Activated T-cell treated with anti-CD3 and anti-CD28 coated beads for 24 hours (primary cell): Measurements from ENCODE around the gene PTPRN2.
"Not testable (repeated sequence)": the region's sequence is repeated elsewhere in the genome, so short reads cannot be mapped to it uniquely, and the experiment has no call there.

ENCODE experiments used
- DNase-seq: peaks from one replicate; pipeline ENCODE4 v3.0.0-alpha.2; 2020; ENCODE audit warnings: low read depth

The PTPRN2 gene

DNA sequence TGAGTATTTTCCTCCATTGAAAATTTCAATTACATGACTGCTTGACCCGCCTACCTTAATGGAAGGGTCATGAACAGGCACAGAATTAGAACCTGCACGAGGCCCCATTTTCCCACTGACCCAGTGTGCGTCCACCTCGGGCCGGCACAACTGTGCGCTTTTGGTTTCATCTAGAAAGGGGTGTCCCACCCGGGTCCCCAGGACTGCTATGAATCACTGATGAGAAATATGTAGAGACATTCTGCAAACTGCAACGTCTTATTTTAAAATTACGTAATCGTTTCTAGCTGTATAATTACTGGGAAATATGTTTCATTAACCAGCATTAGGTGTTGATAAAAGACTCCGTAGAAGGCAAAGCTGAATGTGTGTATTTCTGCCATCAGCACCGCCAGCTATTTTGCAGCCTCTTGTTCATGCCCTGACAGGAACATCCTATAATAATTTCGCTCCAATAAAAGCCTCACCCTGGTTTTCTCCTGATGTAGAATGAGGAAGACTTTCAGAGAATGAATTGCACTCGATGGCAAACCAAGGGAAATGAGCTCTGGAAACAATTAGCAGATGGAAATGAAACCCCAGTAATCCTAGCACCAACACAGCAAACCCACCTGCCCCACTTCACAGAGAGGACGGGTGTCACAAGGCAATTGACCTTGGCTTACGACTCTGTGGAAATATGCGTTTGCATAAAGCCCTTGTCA lies 688.7 kb downstream of the PTPRN2 start:
- no peak for DNase-seq

DNA sequence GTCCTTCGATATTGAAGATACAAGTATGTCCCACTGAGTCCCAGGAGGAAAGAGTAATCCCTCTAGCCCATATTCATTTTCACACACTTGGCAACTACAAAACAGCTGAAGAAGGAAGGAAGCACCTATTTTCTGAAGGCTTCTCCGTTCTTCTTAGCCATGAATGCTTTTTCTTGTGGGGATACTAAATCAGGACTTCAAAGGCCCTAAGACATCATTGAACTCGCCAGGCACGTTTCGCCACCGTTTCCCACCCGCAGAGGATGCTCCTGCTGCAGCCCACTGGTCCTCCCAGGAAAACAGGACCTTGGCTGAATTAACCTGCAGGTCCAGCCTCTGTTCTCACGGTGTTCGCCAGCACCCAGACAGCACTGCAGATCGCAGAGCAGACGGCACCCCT lies 689.4 kb downstream of the PTPRN2 start:
- DNase-seq, result no peak

DNA sequence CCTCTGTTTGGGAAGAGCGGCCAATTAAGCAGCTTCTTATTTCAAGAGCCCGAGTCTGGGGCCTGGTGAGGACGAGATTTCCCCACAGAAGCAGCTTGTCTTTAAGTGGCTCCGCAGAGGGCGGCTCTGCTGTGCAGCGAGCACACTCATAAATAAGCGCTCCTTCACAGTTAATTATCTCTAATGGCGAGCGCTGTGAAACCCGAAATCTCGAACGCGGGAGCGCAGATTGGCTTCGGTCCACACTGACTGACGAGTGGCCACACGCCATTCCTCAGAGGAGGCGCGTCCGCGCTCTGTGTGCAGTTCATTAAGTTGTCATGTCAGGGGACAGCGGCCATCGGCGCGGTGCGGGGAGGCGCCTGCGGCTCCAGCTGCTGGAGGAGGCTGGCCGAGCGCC lies 689.9 kb downstream of the PTPRN2 start:
- no peak for DNase-seq

DNA sequence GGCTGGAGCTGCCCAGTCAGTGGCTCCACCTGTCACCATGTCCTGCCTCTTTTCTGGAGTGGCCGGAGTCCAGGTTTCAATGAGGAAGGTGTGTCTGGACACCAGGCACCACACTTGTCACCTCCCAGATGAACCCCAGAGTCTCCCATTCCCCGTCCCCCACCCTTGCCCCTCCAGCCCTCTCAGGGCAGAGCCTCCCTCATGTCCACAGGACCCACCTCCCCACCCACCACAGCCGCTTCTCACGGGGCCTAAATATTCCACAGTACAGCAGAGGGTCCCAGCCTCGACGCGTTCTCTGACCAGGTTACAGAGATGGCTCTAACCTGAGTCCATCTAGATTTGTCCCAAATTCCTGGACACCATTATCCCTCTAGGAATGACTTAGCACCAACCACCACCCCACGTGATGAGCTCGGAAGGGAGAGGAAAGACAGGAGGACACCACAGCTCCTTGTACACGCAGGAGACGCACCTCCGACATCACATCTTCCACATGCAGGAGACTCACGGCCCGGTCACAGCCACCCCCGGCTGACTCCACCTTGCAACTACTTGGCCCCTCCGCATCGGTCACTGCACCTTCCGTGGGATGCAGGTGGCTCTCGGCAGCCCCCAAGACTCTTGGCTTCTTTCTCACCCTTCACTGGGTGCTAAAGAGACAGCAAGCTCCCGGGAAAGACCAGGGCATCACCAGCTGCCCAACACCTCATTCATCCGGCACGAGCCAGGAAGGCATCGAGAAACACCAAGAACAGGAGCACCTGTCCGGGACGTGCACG lies 690.7 kb downstream of the PTPRN2 start:
- DNase-seq, result no peak

DNA sequence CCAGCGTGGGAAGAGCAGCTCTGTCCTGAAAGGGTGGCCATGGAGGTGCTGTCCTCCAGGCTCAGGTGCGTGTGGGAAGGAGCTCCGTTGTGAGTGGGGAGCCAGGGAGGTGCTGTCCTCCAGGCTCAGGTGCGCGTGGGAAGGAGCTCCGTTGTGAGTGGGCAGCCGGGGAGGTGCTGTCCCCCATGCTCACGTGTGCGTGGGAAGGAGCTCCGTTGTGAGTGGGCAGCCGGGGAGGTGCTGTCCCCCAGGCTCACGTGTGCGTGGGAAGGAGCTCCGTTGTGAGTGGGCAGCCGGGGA lies 691.3 kb downstream of the PTPRN2 start:
- DNase-seq, result not testable (repeated sequence)

DNA sequence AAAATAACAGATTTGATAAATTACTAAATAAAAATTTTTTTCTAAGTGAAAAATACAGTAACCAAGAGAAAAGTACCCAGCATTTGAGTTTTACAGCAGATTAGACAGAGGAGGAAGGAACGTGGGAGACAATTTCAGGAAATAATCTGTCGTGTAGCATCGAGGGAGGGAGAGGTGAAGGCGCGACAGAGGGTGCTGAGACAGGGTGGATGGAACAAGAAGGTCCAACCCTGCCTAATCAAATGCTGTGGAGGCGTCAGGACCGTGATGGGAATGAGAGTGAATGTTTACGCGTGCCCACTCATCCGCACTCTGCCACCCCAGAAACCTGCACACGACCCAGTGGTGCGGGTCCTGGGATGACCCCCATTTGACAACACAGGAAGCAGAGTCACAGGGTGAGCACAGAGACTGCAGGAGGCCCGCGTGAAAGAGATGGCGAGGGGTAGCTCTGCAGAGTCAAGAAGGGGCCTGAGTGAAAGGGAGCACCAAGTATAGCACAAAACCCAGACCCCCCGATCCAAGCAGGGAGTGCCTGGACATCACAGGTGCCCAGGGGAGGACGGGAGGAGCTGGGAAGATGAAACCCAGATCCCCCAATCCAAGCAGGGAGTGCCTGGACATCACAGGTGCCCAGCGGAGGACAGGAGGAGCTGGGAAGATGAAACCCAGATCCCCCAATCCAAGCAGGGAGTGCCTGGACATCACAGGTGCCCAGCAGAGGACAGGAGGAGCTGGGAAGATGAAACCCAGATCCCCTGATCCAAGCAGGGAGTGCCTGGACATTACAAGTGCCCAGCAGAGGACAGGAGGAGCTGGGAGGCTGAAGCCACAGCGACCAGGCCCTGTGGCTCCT lies 691.9 kb downstream of the PTPRN2 start:
- DNase-seq, result no peak

DNA sequence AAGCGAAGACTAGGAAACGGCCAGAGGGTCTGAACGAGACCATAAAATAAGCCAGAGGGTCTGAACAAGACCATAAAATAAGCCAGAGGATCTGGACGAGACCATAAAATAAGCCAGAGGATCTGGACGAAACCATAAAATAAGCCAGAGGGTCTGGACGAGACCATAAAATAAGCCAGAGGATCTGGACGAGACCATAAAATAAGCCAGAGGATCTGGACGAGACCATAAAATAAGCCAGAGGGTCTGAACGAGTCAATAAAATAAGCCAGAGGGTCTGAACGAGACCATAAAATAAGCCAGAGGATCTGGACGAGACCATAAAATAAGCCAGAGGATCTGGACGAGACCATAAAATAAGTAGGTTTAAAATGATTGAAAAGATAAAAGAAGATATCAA lies 692.5 kb downstream of the PTPRN2 start:
- DNase-seq, result not testable (repeated sequence)

DNA sequence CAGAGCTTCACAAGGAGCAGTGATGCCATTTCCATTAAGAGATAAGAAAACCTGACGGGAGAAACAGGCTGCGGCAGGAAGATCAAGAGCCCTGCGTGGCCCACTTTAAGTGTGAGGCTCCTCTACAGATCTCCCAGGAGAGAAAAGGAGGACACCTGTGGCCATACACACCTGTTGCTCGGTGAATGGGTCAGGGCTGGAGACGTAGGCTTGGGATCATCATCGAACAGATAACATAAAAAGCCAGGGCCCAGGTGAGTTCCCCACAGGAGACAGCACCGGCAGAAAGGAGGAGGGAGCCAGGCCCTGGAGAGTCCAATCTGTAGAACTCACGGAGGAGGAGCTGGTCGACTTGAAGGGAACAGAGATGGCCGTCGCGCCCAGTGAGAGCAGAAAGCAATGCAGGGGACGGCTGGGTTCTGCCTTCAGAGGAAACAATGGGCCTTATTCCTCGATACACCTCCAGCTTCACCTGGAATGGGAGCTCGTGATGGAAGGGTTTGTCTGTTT lies 694.0 kb downstream of the PTPRN2 start:
- no peak for DNase-seq

DNA sequence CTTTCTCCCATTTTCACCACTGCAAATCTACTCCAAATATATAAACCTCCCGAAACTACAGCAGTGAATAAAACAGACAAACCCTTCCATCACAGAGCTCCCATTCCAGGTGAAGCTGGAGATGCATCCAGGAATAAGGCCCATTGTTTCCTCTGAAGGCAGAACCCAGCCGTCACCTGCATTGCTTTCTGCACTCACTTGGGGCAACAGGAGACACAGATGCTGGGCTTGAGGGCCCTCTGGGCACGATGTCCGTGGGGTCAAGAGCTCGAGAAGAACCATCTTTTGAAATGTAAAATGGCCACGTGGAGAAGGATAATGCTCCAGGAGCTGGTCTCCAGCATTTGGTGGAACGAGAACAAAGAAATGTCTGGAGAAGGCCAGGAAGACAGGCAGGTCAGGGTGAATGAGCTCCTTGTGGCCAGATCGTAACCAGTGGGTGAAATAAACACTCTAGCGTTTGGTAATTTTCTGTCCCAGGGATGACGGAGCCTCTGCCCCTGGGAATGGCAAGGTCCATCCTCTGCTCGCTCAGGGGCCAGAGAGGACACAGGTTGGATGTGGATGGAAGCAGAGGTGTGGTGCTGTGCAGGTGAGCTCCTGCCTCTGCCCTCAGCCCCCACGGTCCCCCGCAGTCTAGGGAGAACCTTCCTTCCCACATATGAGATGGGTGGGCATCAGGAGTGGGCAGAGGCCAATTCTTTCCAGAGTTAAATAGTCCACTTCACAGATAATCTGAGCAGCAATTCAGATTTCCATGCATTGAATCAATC lies 694.7 kb downstream of the PTPRN2 start:
- DNase-seq, result no peak

DNA sequence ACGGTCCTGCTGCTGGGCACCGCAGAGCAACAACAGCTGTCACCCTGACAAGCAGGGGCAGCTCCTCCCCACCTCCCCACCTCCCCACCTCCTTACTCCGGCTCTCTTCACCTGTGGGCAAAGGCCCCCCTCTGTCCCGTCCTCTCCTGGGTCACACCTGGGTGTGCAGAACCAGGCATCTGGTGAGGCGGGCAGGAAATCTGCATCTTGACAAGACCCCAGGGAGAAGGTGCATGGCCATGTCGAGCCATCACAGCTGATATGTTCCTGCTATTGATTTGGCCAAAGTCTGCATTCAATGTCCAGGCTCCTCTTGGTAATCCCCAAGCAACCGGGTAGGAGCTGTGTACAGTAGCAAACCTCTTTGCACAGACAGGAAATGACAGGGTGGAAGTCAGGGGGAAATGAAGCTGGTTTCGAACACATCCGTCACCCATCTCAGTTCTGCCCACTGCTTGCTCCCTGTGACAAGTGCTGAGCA lies 696.7 kb downstream of the PTPRN2 start:
- no peak for DNase-seq

DNA sequence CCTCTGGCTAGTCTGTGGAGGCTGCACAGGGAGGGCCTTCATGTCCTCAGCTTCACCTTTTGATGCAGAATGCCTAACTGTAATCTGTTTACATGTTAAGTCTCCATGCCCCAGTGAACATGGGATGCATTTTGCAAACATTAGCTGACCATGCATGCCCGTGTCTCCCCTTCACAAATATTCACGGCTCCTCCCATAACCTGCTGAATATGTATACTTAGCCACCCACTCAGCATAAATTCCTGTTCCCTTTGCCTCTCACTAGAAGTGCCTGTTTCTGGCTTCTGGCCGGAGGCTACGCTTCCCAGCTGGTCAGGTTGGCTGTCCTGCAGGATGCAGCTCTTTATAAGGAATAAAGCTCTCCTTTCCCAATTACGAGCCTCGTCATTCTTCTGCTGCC lies 698.1 kb downstream of the PTPRN2 start:
- DNase-seq, result no peak

DNA sequence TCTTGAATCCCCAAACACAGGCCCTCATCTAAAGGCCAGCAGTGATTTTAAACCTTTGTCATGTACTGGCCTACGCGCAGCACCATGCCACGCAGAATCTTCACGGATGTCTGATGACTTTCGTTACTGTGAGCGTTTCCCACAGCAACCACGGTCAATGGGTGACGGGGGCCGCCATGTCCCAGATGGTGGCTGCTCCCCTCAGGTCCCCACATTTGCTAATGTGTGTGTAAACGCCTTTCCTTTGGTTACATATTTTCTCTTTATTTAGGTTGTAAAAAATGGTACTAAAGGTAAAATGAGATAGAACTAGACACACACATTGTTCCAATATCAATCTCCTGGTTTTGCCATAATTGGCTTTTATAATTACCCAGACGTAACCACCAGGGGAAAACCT lies 699.0 kb downstream of the PTPRN2 start:
- DNase-seq, result no peak

DNA sequence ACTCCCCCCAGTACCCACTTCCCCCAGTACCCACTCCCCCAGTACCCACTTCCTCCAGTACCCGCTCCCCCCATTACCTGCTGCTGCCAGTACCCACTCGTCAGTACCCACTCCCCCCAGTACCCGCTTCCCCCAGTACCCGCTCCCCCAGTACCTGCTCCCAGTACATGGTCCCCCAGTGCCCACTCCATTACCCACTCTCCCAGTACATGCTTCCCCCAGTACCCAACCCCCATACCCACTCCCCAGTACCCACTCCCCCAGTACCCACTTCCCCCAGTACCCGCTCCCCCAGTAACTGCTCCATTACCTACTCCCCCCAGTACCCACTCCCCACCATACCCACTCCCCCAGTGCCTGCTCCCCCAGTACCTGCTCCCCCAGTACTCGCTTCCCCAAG lies 700.2 kb downstream of the PTPRN2 start:
- DNase-seq, result no peak

DNA sequence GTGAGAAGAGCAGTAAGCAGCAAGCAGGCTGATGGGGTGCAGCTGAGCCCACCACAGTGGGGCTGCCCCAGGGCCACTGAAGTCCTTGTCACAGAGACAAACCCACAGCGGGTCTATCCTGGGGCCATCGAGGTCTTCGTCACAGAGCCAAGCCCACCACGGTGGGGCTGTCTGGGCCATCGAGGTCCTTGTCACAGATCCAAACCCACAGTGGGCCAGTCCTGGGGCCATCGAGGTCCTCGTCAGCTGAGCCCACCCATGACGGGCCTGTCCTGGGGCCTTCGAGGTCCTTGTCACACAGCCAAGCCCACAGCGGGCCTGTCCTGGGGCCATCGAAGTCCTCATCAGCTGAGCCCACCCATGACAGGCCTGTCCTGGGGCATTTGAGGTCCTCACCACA lies 700.9 kb downstream of the PTPRN2 start:
- DNase-seq, result no peak

DNA sequence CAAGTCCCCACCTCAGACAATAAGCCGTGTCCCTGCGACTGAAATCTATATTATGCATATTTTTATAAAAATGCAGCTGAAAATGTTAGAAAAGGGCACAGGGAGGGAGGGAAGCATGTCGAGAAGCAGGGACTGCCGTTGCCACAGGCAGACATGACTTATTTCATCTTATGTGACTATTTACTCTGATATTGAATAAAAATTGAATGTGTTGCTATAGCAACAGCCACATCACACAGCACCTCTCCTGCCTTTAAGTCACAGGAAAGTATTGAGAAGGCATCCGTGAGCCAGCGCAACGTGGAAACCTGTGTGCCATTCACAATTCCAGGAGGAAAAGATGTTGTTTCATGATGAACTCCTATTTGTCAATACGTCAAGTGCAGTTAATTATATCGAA lies 701.4 kb downstream of the PTPRN2 start:
- DNase-seq, result no peak

DNA sequence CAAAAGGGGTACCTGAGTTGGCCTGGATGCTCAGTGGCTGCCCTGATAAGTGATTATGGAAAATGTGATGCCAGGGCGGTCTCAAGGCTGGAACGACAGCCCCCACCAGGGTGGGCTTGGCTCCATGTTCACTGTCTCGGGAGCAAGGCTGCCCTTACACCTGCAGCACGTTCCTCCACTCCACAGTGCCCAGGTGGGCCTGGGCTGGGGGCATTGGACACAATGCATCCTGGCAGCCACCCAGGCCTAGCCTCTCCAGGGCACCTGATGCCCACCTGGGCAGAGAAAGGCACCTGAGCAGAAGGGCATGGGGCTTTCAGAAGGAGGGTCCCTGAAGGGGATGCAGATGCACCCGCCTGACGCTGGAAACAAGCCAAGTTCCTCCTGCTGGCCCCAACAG lies 702.5 kb downstream of the PTPRN2 start:
- no peak for DNase-seq

DNA sequence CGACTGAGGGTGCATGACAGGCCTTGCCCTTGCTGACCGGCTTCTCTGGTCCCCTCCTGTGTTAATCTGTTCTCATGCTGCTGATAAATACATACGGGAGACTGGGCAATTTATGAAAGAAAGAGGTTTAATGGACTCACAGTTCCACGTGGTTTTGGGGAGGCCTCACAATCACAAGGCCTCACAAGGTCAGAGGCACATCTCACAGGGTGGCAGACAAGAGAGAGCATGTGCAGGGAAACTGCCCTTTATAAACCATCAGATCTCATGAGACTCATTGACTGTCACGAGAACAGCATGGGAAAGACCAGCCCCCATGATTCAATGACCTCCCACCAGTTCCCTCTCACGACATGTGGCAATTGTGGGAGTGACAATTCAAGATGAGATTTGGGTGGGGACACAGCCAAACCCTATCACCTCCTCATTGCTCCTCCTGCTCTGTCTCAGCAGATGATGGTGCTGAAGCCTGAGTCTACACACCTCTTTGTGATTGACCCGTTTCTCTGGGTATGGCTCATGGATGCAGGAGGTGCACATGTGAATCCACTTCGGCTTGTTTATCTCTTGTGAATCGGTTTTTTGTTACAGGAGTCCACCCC lies 703.1 kb downstream of the PTPRN2 start:
- DNase-seq, result no peak

DNA sequence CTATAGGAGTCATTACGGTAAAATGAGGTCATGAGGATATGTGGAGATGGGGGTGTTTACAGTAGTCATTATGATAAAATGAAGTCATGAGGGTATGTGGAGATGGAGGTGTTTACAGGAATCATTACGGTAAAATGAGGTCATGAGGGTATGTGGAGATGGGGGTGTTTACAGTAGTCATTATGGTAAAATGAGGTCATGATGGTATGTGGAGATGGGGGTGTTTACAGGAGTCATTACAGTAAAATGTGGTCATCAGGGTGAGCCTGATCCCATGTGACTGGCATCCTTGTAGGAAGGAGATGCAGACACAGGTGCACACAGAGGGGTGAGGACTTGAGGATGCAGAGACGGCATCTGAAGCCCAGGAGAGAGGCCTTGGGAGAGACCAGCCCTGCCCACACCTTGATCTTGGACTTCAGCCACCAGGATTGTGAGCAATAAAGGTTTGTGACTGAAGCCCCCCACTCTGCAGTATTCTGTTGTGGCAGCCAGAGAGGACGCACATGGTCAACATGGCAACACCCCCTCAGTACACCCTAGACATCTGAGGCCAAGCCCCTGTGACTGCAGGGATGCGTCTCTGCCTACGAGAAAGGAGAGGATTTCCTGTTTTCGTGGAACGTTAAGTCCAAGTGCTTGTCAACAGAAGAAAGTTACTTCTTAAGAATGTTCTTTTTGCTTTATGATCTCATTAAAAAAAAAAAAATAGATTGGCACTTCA lies 706.4 kb downstream of the PTPRN2 start:
- no peak for DNase-seq

DNA sequence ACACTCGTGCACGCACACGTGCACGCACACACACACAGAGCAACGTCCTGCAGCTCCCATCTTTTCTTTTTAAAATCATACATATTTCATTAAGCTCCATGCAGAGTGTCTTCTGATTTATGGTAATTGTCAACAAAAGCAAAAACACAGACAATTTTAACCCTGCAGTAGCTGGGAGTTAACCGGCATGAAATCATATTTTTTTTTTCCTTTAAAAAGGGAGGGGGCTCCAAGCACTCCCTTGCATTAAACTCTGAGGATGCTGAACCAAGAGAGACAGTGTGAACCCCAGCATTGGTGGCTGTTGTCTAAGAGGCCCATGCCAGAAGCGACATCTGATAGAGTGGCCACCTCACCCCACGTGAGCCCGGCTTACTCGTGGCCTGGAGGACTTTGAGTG lies 708.2 kb downstream of the PTPRN2 start:
- DNase-seq, result no peak

DNA sequence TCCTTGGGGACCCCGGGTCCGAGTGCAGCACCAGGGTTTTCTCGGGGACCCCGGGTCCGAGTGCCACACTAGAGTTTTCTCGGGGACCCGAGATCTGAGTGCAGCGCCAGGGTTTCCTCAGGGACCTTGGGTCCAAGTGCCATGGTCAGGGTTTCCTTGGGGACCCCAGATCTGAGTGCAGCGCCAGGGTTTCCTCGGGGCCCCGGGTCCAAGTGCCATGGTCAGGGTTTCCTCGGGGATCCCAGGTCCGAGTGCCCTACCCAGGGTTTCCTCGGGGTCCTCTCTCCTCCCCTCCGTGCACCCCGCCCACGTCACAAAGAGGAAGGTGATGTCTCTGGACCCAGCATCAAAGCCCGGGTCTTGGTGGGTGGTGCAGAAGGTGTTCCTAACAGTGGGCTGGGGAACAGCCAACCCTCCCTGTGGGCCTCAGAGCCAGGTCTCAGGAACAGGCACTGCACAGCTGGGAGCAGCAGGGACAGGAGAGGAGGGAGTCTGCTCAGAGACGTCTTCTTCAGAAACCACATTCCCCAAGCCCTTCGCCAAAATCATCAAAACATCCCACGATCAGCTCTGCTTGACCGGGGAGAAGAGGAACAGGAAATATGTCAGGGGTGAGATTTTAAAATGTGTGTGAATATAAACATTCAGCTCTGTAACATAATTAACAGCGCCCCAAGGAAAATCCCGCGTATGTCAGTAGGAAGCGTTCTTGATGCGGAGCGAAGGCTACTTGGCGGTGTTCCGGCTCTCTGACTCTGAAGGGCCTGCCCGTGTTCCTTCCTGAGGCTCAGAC lies 710.1 kb downstream of the PTPRN2 start:
- no peak for DNase-seq
